GM23338 (cell line): ENCODE results near the gene SPOPL. TPM values are rescaled to one million over a fixed set of nuclear protein-coding genes. Genes with fewer than 3 reads are reported as not detected.

Experiments
- ATAC-seq: fragments of 200-7000 bp; cut with Tn5 transposase; 3 replicates; pipeline ENCODE4 v1.9.1; 2020
- DNase-seq: peaks from one replicate; pipeline ENCODE4 v3.0.0-alpha.2; 2015; ENCODE audit warnings: low spot score
- H2AFZ ChIP-seq: fragments of 200-600 bp; sonication (generic); 2 replicates; pipeline ENCODE4 v1.8.0; 2016; ENCODE audit warnings: antibody characterized with exemption, mild to moderate bottlenecking, moderate library complexity
- H3F3A ChIP-seq: fragments of 200-600 bp; sonication (generic); replicated peaks from 2 replicates; pipeline ENCODE4 v1.8.0; 2017; ENCODE audit warnings: antibody characterized with exemption, mixed run types, low read depth
- H3K27ac ChIP-seq: fragments of 200-600 bp; sonication (generic); 2 replicates; pipeline ENCODE4 v1.6.1; 2016; ENCODE audit warnings: low read depth
- H3K27me3 ChIP-seq: fragments of 200-600 bp; sonication (generic); 2 replicates; pipeline ENCODE4 v1.8.0; 2016; ENCODE audit warnings: mild to moderate bottlenecking, mixed run types, moderate library complexity; ENCODE audit not compliant: insufficient read depth
- H3K36me3 ChIP-seq: fragments of 200-600 bp; sonication (generic); 2 replicates; pipeline ENCODE4 v1.8.0; 2016; ENCODE audit warnings: mild to moderate bottlenecking; ENCODE audit not compliant: insufficient read depth
- H3K4me1 ChIP-seq: fragments of 200-600 bp; sonication (generic); 2 replicates; pipeline ENCODE4 v1.8.0; 2016; ENCODE audit warnings: mild to moderate bottlenecking, moderate library complexity; ENCODE audit not compliant: insufficient read depth
- H3K4me2 ChIP-seq: fragments of 200-600 bp; sonication (generic); 2 replicates; pipeline ENCODE4 v1.7.1; 2017; ENCODE audit warnings: mixed run types
- H3K4me3 ChIP-seq: fragments of 200-600 bp; sonication (generic); 2 replicates; pipeline ENCODE4 v1.6.1; 2016; ENCODE audit warnings: mixed run types
- H3K79me2 ChIP-seq: fragments of 200-600 bp; sonication (generic); replicated peaks from 2 replicates; pipeline ENCODE4 v1.8.0; 2017; ENCODE audit warnings: mild to moderate bottlenecking; ENCODE audit not compliant: insufficient read depth
- H3K9me2 ChIP-seq: fragments of 200-600 bp; sonication (generic); 2 replicates; pipeline ENCODE4 v1.8.0; 2017; ENCODE audit not compliant: insufficient read depth
- H4K20me1 ChIP-seq: fragments of 200-600 bp; sonication (generic); replicated peaks from 2 replicates; pipeline ENCODE4 v1.8.0; 2017; ENCODE audit warnings: mild to moderate bottlenecking; ENCODE audit not compliant: insufficient read depth
- H3K27ac Mint-ChIP-seq: 2 replicates; pipeline ENCODE4 v1.8.0; 2020; ENCODE audit warnings: inconsistent platforms, mild to moderate bottlenecking, moderate library complexity, mixed read lengths
- H3K27me3 Mint-ChIP-seq: 3 replicates; pipeline ENCODE4 v1.8.0; 2022; ENCODE audit warnings: low read depth, mild to moderate bottlenecking, moderate library complexity, mixed read lengths, inconsistent platforms; ENCODE audit not compliant: insufficient read depth, poor library complexity
- H3K36me3 Mint-ChIP-seq: 3 replicates; pipeline ENCODE4 v1.8.0; 2021; ENCODE audit warnings: low read depth, mild to moderate bottlenecking, inconsistent platforms, moderate library complexity, mixed read lengths
- H3K4me1 Mint-ChIP-seq: 3 replicates; pipeline ENCODE4 v1.8.0; 2020; ENCODE audit warnings: mild to moderate bottlenecking, inconsistent platforms, mixed read lengths
- H3K4me3 Mint-ChIP-seq: 3 replicates; pipeline ENCODE4 v1.8.0; 2021; ENCODE audit warnings: moderate library complexity, mild to moderate bottlenecking, inconsistent platforms, mixed read lengths
- H3K9me3 Mint-ChIP-seq: 3 replicates; pipeline ENCODE4 v1.8.0; 2020; ENCODE audit warnings: moderate library complexity, mild to moderate bottlenecking, inconsistent platforms, mixed read lengths
- CREB1 ChIP-seq: fragments of 250-450 bp; sonication (Bioruptor Pico); IDR thresholded peaks from 2 replicates; pipeline ENCODE4 v1.5.0; 2020; ENCODE audit warnings: low read depth, mild to moderate bottlenecking, moderate library complexity
- CTCF ChIP-seq, 2 experiments: fragments of 200-600 bp in 1 of 2; sonication (generic) in 1 of 2; conservative IDR thresholded peaks; 2 replicates each; pipeline versions ENCODE4 v1.5.1 to v1.6.1; 2016 to 2017; ENCODE audit warnings: antibody characterized with exemption in 2 of 2, low read depth in 2 of 2, mild to moderate bottlenecking in 2 of 2, moderate library complexity in 1 of 2
- EZH2 ChIP-seq: fragments of 200-600 bp; sonication (generic); IDR thresholded peaks from one replicate; pipeline ENCODE4 v1.8.0; 2017; ENCODE audit warnings: antibody characterized with exemption, mild to moderate bottlenecking, low read depth; ENCODE audit not compliant: unreplicated experiment
- EZH2phosphoT487 ChIP-seq: fragments of 200-600 bp; sonication (generic); IDR thresholded peaks from one replicate; pipeline ENCODE4 v1.8.1; 2018; ENCODE audit warnings: antibody characterized with exemption; ENCODE audit not compliant: unreplicated experiment
- JUNB ChIP-seq: IDR thresholded peaks from one replicate; pipeline ENCODE4 v1.6.1; 2016; ENCODE audit warnings: antibody characterized with exemption; ENCODE audit not compliant: unreplicated experiment
- NANOG ChIP-seq: IDR thresholded peaks from 2 replicates; pipeline ENCODE4 v1.6.1; 2016; ENCODE audit warnings: antibody characterized with exemption, borderline replicate concordance
- STAT1 ChIP-seq: IDR thresholded peaks from one replicate; pipeline ENCODE4 v1.6.1; 2016; ENCODE audit warnings: antibody characterized with exemption; ENCODE audit not compliant: unreplicated experiment
- ZNF114 ChIP-seq: fragments of 250-450 bp; sonication (Bioruptor Pico); IDR thresholded peaks from 2 replicates; pipeline ENCODE4 v1.5.0; 2020; ENCODE audit warnings: mild to moderate bottlenecking, moderate library complexity
- ZNF331 ChIP-seq: fragments of 250-450 bp; sonication (Bioruptor Pico); IDR thresholded peaks from 2 replicates; pipeline ENCODE4 v1.5.0; 2020; ENCODE audit warnings: low read depth, mild to moderate bottlenecking, moderate library complexity
- polyA plus RNA-seq: library from polyadenylated mRNA; unstranded; fragments of >200 nt; fragmentation: Nextera tagmentation; extraction: Ambion mirVana; gene quantifications from 2 replicates; pipeline ENCODE4 v1.2.1, GENCODE V29; 2016
- total RNA-seq: library from RNA; depleted of rRNA; stranded (reverse); fragments of >200 nt; shearing (Covaris generic); gene quantifications from 2 replicates; pipeline ENCODE4 v1.2.3, GENCODE V29; 2014
- TF ChIP-seq, protein P1 (sequence below): fragments of 250-450 bp; sonication (Bioruptor Pico); IDR thresholded peaks from 2 replicates; pipeline ENCODE4 v1.5.0; 2020; ENCODE audit warnings: mild to moderate bottlenecking, moderate library complexity
- TF ChIP-seq, protein P2 (sequence below): IDR thresholded peaks from 2 replicates; pipeline ENCODE4 v1.6.1; 2016; ENCODE audit warnings: antibody characterized with exemption

Gene SPOPL
- total and polyA plus RNA-seq, 2 experiments from 2014 or later, result 4.5 to 15.4 TPM

GRCh38 chr2:138510319-138510718 is 8.7 kb downstream of the SPOPL start:
- H3K4me1 Mint-ChIP-seq, result peaks cover 39% of the 10 kb centered on the region
- DNase-seq (no peak), ATAC-seq (no peak)
- Histone ChIP-seq H4K20me1 (peaks cover 12% of the 10 kb centered on the region), H3K36me3 (no peaks in the 10 kb centered on the region), H3K79me2 (peaks cover 100% of the 10 kb centered on the region), H3K4me1 (peaks cover 28% of the 10 kb centered on the region), H3F3A (no peaks in the 10 kb centered on the region), H3K27ac (no peak overlapping the region), H3K9me2 (no peaks in the 10 kb centered on the region), H2AFZ (no peak overlapping the region), H3K4me2 (no peak overlapping the region), H3K4me3 (no peak overlapping the region), H3K27me3 (no peaks in the 10 kb centered on the region)
- H3K27ac Mint-ChIP-seq, result no peak overlapping the region
- H3K4me3 Mint-ChIP-seq, result no peak overlapping the region
- TF ChIP-seq EZH2phosphoT487 (no peak), NANOG (no peak), JUNB (no peak), STAT1 (no peak), CTCF (conservative IDR thresholded peaks at IDR 0.05; ENCODE audit: low read depth in 2 of 2) (no peak)
- peaks cover 5% of the 10 kb centered on the region; the same call in 2 of the 3 replicates for H3K36me3 Mint-ChIP-seq
- H3K27me3 Mint-ChIP-seq, result no peaks in the 10 kb centered on the region
- no peaks in the 10 kb centered on the region for H3K9me3 Mint-ChIP-seq

DNA sequence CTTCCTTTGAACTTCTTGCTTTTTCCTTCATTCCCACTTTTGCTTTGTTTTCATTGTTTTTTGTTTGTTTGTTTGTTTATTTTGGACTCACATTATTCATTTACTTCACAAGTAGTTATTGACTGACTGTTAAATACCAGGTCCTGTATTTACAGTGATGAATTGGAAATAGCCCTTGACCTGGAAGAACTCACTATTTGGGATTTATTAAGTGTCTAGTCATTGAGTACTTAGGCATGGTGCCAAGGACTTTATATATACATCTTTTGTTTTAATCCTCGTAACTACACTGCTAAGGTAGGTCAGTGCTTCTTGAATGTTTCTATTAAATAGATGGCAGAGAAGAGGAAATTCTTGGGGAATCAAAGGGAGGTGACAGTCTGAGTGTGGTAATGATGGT is 11.1 kb downstream of the SPOPL start:
- H3F3A ChIP-seq, result no peaks in the 10 kb centered on the region
- peaks cover 5% of the 10 kb centered on the region; the same call in 2 of the 3 replicates for H3K36me3 Mint-ChIP-seq
- no peak overlapping the region for H3K4me2 ChIP-seq
- H3K27ac ChIP-seq, result no peak overlapping the region
- H3K4me1 ChIP-seq, result peaks cover 26% of the 10 kb centered on the region
- H3K27ac Mint-ChIP-seq, result no peak overlapping the region
- H3K36me3 ChIP-seq, result no peaks in the 10 kb centered on the region
- no peak for ATAC-seq
- DNase-seq, result no peak
- H2AFZ ChIP-seq, result no peak overlapping the region
- H3K27me3 ChIP-seq, result no peaks in the 10 kb centered on the region
- H3K9me2 ChIP-seq, result no peaks in the 10 kb centered on the region
- H3K9me3 Mint-ChIP-seq, result no peaks in the 10 kb centered on the region
- H3K4me3 ChIP-seq, result no peak overlapping the region
- H3K4me1 Mint-ChIP-seq, result peaks cover 34% of the 10 kb centered on the region
- H3K79me2 ChIP-seq, result peaks cover 100% of the 10 kb centered on the region
- H3K4me3 Mint-ChIP-seq, result no peak overlapping the region
- no peaks in the 10 kb centered on the region for H3K27me3 Mint-ChIP-seq
- H4K20me1 ChIP-seq, result peaks cover 16% of the 10 kb centered on the region; the same call in 1 of the 2 replicates
- TF ChIP-seq EZH2 (no peak), STAT1 (no peak), CREB1 (CRISPR knock-in tag) (no peak), ZNF331 (CRISPR knock-in tag) (no peak), ZNF114 (CRISPR knock-in tag) (no peak), JUNB (no peak)
- TF ChIP-seq, protein P1, sequence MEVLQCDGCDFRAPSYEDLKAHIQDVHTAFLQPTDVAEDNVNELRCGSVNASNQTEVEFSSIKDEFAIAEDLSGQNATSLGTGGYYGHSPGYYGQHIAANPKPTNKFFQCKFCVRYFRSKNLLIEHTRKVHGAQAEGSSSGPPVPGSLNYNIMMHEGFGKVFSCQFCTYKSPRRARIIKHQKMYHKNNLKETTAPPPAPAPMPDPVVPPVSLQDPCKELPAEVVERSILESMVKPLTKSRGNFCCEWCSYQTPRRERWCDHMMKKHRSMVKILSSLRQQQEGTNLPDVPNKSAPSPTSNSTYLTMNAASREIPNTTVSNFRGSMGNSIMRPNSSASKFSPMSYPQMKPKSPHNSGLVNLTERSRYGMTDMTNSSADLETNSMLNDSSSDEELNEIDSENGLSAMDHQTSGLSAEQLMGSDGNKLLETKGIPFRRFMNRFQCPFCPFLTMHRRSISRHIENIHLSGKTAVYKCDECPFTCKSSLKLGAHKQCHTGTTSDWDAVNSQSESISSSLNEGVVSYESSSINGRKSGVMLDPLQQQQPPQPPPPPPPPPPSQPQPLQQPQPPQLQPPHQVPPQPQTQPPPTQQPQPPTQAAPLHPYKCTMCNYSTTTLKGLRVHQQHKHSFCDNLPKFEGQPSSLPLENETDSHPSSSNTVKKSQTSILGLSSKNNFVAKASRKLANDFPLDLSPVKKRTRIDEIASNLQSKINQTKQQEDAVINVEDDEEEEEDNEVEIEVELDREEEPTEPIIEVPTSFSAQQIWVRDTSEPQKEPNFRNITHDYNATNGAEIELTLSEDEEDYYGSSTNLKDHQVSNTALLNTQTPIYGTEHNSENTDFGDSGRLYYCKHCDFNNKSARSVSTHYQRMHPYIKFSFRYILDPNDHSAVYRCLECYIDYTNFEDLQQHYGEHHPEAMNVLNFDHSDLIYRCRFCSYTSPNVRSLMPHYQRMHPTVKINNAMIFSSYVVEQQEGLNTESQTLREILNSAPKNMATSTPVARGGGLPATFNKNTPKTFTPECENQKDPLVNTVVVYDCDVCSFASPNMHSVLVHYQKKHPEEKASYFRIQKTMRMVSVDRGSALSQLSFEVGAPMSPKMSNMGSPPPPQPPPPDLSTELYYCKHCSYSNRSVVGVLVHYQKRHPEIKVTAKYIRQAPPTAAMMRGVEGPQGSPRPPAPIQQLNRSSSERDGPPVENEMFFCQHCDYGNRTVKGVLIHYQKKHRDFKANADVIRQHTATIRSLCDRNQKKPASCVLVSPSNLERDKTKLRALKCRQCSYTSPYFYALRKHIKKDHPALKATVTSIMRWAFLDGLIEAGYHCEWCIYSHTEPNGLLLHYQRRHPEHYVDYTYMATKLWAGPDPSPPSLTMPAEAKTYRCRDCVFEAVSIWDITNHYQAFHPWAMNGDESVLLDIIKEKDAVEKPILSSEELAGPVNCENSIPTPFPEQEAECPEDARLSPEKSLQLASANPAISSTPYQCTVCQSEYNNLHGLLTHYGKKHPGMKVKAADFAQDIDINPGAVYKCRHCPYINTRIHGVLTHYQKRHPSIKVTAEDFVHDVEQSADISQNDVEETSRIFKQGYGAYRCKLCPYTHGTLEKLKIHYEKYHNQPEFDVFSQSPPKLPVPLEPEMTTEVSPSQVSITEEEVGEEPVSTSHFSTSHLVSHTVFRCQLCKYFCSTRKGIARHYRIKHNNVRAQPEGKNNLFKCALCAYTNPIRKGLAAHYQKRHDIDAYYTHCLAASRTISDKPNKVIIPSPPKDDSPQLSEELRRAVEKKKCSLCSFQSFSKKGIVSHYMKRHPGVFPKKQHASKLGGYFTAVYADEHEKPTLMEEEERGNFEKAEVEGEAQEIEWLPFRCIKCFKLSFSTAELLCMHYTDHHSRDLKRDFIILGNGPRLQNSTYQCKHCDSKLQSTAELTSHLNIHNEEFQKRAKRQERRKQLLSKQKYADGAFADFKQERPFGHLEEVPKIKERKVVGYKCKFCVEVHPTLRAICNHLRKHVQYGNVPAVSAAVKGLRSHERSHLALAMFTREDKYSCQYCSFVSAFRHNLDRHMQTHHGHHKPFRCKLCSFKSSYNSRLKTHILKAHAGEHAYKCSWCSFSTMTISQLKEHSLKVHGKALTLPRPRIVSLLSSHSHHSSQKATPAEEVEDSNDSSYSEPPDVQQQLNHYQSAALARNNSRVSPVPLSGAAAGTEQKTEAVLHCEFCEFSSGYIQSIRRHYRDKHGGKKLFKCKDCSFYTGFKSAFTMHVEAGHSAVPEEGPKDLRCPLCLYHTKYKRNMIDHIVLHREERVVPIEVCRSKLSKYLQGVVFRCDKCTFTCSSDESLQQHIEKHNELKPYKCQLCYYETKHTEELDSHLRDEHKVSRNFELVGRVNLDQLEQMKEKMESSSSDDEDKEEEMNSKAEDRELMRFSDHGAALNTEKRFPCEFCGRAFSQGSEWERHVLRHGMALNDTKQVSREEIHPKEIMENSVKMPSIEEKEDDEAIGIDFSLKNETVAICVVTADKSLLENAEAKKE (CRISPR knock-in tag), result no peak
- TF ChIP-seq, protein P2, sequence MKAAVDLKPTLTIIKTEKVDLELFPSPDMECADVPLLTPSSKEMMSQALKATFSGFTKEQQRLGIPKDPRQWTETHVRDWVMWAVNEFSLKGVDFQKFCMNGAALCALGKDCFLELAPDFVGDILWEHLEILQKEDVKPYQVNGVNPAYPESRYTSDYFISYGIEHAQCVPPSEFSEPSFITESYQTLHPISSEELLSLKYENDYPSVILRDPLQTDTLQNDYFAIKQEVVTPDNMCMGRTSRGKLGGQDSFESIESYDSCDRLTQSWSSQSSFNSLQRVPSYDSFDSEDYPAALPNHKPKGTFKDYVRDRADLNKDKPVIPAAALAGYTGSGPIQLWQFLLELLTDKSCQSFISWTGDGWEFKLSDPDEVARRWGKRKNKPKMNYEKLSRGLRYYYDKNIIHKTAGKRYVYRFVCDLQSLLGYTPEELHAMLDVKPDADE, result no peak
